ENCODE measurements around the gene JAML.

- TF ChIP-seq CTCF (IDR thresholded peaks at IDR 0.05) (no peak), POLR2A (IDR thresholded peaks at IDR 0.05) (no peak)
Measured at GRCh38 chr11:118164885-118165284, 59.9 kb downstream of the JAML start.
